ENCODE data around the gene JTB.

The JTB gene

DNA sequence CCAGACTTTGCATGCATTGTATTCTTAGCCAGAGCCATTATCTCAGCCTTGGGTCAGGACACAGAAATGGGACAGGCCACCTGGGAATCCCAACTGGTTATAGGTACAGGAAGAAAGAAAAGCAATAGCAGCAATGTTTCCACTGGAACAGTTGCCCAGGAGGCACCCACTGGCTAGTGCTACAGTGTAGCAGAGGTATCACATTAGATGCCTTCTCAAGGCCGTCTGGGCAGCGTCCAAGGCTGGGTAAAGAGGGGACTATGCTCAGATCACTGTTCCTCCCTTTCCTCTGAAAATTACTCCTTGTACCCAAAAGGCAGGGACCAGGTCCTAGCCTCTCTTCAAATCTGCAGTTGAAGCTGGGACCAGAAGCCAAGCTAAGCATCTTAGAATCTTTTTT, 7.1 kb downstream of the JTB start:
- no peak for TF ChIP-seq SIN3A (IDR thresholded peaks at IDR 0.05; ENCODE audit: borderline replicate concordance, insufficient read depth, low read length)
- no peak for TF ChIP-seq REST (IDR thresholded peaks at IDR 0.05; ENCODE audit: insufficient read depth in 1 of 2, low read depth in 2 of 2, low read length in 2 of 2)
- no peak for TF ChIP-seq POLR2AphosphoS5 (IDR thresholded peaks at IDR 0.05; ENCODE audit: low read depth, low read length)
- TF ChIP-seq TAF1 (IDR thresholded peaks at IDR 0.05; ENCODE audit: borderline replicate concordance, insufficient read depth, low read length), result no peak
- no peak for TF ChIP-seq FOXP2 (optimal IDR thresholded peaks at IDR 0.05; ENCODE audit: borderline replicate concordance, extremely low read depth, extremely low read length, insufficient read depth)

GRCh38 chr1:153968972-153969371, 8.5 kb downstream of the JTB start:
- TF ChIP-seq REST (IDR thresholded peaks at IDR 0.05; ENCODE audit: insufficient read depth in 1 of 2, low read depth in 2 of 2, low read length in 2 of 2) (no peak), FOXP2 (optimal IDR thresholded peaks at IDR 0.05; ENCODE audit: borderline replicate concordance, extremely low read depth, extremely low read length, insufficient read depth) (no peak), POLR2AphosphoS5 (IDR thresholded peaks at IDR 0.05; ENCODE audit: low read depth, low read length) (no peak), SIN3A (IDR thresholded peaks at IDR 0.05; ENCODE audit: borderline replicate concordance, insufficient read depth, low read length) (no peak), TAF1 (IDR thresholded peaks at IDR 0.05; ENCODE audit: borderline replicate concordance, insufficient read depth, low read length) (no peak)

DNA sequence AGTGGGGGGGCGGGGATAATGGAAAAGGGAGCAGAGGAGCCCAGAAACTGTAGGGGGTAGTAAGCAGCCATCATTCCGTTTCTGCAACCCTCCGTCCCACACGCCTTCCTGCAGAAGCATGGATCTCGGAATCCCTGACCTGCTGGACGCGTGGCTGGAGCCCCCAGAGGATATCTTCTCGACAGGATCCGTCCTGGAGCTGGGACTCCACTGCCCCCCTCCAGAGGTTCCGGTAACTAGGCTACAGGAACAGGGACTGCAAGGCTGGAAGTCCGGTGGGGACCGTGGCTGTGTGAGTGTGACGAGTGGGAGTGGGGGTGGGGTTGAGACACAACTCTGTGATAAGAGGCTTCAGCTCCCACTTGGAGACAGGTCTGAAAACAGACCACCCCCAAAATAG, 9.1 kb downstream of the JTB start:
- TF ChIP-seq FOXP2 (optimal IDR thresholded peaks at IDR 0.05; ENCODE audit: borderline replicate concordance, extremely low read depth, extremely low read length, insufficient read depth) (no peak), POLR2AphosphoS5 (IDR thresholded peaks at IDR 0.05; ENCODE audit: low read depth, low read length) (no peak), SIN3A (IDR thresholded peaks at IDR 0.05; ENCODE audit: borderline replicate concordance, insufficient read depth, low read length) (no peak), REST (IDR thresholded peaks at IDR 0.05; ENCODE audit: insufficient read depth in 1 of 2, low read depth in 2 of 2, low read length in 2 of 2) (no peak), TAF1 (IDR thresholded peaks at IDR 0.05; ENCODE audit: borderline replicate concordance, insufficient read depth, low read length) (no peak)

- TF ChIP-seq SIN3A (IDR thresholded peaks at IDR 0.05; ENCODE audit: borderline replicate concordance, insufficient read depth, low read length), result no peak; the same call in 1 of the 2 replicates
- no peak for TF ChIP-seq TAF1 (IDR thresholded peaks at IDR 0.05; ENCODE audit: borderline replicate concordance, insufficient read depth, low read length)
- no peak for TF ChIP-seq REST (IDR thresholded peaks at IDR 0.05; ENCODE audit: insufficient read depth in 1 of 2, low read depth in 2 of 2, low read length in 2 of 2)
- TF ChIP-seq POLR2AphosphoS5 (IDR thresholded peaks at IDR 0.05; ENCODE audit: low read depth, low read length), result no peak
- TF ChIP-seq FOXP2 (optimal IDR thresholded peaks at IDR 0.05; ENCODE audit: borderline replicate concordance, extremely low read depth, extremely low read length, insufficient read depth), result no peak
Observed at GRCh38 chr1:153968000-153968363, 9.5 kb downstream of the JTB start.
